Pulmonary artery endothelial cell (primary cell): ENCODE data around the gene DCST2. TPM values are rescaled to one million over a fixed set of nuclear protein-coding genes. Genes with fewer than 3 reads are reported as not detected.

Experiments
- DNase-seq: peaks from one replicate; pipeline ENCODE4 v3.0.0-alpha.2; 2011; ENCODE audit warnings: low read depth, low spot score
- total RNA-seq: library from RNA; depleted of rRNA; stranded (reverse); fragments of >200 nt; gene quantifications from 2 replicates; pipeline ENCODE4 v1.2.3, GENCODE V29; 2014

The DCST2 gene
- total RNA-seq, 1 donor from 2014 or later, result 0.07 TPM

DNA sequence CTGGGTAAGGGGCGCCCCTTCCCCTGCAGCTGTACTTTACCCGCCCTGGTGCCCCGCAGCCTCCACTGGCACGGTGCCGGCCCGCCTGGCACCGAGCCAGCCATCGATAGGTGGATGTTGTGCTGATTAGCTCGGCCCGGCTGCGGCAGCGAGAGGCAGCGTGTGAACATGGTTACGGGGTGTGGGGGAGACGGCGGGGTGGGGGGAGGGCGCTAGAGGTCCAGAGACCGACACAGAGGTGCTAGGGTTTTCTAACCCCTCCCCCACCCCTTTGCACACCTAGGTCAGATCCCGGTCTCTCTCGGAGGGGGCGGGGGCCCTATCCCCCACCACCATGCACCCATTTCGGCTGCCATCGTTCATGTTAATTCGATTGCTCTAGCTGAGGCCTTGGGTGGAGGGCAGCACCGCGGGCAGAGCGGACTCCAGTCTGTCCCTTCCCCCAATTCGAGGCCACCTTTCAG, 36.6 kb upstream of the DCST2 start:
- DNase-seq, result no peak

DNA sequence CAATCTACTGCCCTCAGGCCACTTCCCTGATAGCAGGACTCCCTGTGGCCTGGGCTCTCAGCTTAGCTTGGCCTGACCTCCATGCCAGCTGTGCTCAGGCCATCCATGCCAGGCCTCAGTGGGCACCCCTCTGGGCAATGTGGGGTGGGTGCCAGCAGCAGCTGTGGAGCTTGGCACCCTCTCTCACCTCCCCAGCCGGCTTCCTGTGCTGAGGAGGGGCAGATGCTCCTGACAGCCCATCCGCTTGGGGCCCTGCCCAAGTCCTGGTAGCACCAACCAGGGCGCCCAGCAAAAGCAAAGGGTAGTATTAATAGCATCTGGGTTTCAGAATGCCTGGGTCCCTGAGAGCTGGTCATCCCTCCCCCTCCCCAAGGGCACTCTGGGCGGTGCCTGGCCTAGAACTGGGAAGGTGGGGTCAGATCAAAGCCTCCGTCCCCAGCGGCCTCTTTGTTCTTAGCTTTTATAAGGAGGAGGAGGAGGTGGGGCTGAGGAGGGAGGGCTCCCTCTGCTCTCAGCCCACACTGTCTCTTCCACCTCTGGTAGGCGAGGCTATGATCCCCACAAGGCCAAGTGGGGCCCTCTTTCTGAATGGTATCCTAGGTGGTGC, 36.1 kb upstream of the DCST2 start:
- DNase-seq, result no peak

DNA sequence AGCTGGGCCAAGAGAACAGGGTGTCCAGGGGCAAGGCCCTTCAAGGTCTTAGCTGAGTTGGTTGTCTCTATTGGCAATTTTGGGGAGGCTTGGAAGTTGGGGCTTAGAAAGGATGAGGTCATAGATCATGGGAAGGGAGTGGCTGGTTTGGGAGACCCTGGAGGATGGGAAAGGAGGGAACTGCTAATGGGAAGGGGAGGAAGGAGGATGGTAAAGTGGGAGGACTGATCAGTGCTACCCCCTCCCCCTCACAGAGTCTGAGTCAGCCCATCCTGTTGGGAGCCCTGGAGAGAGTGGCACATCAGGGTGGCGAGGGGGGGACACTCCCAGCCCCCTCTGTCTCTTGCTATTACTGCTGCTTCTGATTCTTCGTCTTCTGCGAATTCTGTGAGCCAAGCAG, 35.0 kb upstream of the DCST2 start:
- no peak for DNase-seq

DNA sequence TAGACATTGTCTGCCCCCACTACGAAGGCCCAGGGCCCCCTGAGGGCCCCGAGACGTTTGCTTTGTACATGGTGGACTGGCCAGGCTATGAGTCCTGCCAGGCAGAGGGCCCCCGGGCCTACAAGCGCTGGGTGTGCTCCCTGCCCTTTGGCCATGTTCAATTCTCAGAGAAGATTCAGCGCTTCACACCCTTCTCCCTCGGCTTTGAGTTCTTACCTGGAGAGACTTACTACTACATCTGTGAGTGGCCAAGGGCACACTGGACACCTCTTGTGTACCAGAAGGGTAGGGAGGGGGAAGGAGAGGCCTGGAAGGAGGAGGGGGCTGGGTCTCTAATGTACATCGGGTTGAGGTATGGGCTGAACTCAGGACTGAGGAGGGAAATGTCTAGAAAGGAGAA, 33.2 kb upstream of the DCST2 start:
- DNase-seq, result no peak

DNA sequence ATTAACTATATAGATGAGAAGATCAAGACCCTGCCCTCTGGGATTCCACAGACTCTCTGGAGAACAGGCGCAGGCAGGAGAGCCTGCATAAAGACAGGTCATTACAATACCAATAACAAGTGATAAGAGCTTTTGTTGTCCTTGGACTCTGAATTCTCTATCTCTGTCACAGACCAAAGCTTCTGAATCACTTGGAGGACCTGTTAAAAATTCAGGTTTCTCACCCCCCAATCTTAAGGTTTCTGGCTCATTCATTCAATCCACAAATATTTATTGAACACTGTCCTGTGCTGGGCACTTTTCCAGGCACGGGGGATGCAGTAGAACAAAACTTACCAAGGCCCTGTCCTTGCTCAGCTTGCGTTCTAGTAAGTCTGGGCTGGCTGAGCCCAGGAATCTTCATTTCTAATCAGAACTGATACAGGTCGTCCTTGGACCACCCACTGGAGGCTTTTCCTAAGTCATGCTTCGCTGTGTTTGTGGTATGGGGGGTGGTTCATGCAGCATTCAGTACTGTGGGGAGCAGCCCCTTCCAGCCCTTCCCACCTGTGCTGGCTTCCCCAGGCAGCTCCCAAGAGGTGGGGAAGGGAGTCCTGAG, 31.4 kb upstream of the DCST2 start:
- DNase-seq, result no peak

DNA sequence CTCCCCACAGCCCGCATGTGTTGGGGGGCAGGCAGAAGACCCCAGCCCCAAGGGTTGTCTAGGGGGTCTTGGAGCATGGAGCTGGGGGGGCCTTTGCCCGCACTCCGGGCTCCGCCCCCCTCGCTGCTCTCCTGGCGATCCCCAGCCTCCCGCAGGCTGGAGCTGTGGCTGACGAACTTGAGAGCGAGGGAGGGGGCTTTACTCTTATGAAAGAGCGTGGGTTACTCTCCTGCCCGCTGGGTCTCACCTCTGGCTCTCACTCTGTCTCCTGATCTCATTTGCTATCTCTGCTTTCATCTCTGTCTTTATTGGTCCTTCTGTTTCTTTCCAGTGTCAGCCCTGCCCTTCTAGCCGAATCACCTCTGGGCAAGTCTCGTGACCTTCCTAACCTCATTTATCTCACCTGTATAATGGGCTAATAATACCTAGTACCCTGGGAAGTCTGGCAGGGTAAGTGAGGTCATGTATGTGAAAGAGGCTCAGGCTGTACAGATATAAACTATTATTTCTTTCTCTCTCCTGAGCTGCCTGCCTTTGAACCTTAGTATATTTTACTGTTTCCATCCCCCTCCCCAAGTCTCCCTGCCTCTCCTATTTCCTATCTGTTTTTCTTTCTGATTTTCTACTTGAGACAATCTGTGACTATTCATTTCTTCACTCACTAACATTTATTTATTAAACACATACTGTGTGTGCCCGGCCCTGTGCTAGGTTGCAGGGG, 30.7 kb upstream of the DCST2 start:
- no peak for DNase-seq

DNA sequence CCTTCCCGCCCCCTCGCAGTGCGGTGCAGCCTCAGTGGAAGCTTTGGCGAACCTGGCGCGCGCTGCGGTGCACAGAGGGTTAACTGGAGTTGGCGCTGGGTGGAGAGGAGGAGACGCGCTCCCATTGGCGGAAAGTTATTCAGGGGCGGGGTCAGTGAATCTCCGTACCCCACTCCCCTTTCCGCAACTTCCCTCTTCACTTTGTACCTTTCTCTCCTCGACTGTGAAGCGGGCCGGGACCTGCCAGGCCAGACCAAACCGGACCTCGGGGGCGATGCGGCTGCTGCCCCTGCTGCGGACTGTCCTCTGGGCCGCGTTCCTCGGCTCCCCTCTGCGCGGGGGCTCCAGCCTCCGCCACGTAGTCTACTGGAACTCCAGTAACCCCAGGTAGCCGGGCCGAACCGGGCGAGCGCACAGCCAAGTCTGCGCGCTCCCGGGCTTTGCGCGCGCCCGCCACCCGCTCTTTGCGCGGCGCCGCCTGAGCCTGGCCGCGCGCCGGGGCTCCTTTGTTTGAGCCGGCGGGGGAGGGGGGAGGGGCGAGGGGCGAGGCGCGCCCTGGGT, 30.0 kb upstream of the DCST2 start, which contains the start of gene EFNA4:
Gene EFNA4 (plus strand): TSS at position 191 of the 561 bp plus-strand sequence. CDS start 84 bp downstream, at position 275.
- peak; percentile 66 for DNase-seq

DNA sequence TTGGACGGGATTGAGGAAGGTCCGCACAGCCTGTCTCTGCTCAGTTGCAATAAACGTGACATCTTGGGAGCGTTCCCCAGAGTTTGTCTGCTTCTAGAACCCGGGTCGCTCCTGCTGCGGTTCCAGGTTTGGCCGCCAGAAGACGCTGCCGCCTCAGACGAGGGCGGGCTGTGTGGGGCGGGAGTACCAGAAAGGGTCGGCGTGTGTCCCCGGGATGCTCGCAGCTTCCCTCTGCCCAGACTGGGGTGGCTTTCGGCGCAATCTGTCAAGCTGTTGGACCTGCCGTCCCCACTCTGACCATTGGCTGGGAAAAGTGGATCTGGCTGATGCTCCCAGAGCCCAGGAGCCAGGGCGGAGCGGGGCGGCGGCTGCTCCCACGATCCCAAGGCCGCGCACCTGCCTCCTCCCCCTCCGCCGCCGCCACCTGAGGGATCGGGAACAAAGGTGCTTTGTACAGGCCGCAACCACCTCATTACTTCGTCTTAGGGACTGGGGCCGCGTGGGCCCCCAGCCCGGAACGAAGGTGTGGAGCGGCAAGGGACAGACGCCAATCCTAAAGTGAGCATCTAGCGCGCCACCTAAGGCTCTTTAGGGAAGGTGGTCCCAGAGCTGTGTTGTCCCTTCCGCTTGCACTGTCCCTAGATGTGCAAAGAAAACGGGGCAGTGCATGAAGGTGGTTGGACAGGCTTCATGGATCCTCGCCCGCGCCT, 29.3 kb upstream of the DCST2 start:
- no peak for DNase-seq

DNA sequence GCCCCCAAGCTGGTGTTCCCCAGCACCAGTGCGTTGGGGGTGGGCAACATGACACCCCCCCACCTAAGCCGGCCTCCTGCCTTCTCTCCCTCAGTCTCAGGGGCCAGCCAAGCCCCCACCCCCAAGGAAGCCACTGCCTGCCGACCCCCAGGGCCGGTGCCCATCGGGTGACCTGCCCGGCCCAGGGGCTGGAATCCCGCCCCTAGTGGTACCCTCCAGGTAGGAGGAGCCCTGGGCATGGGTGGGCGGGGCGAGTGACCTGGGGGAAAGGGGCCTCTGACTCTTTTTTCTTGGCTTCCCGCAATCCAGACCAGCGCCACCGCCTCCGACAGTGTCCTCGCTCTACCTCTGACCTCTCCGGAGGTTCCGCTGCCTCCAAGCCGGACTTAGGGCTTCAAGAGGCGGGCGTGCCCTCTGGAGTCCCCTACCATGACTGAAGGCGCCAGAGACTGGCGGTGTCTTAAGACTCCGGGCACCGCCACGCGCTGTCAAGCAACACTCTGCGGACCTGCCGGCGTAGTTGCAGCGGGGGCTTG, 28.6 kb upstream of the DCST2 start:
- no peak for DNase-seq

DNA sequence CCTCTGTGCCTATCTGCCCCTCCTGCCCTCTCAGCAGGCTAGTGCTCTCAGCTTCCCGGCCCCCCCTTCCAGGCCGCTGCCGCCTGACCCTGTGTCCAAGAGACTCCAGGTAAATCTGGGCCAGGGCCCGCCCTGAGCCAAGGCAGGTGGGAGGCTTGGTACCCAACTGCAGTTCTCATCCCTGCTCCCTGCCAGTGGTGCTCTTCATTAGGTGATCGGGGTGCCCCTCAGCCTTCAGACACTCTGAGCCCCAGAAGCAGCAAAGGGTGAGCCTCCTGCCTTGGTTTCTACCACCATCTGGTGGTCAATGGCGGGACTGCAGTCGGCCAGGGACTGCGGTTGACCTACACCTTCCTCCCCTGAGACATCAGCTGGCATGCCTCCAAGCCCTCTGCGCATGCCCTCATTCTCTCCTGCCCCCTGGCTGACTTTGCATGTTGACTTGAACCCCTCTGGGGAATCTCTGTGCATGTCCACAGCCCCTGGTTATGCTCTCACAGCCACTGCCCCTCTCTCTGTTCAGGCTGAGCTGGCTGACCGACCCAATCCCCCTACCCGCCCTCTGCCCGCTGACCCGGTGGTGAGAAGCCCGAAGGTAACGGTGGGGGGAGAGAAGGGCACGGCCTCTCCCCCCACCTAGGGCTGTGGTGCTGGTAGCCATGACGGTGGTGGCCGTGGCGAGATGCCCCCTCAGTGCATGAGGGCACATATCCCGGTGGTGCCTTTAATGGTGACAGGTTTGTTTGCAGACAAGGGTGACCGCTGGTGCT, 28.0 kb upstream of the DCST2 start:
- no peak for DNase-seq

DNA sequence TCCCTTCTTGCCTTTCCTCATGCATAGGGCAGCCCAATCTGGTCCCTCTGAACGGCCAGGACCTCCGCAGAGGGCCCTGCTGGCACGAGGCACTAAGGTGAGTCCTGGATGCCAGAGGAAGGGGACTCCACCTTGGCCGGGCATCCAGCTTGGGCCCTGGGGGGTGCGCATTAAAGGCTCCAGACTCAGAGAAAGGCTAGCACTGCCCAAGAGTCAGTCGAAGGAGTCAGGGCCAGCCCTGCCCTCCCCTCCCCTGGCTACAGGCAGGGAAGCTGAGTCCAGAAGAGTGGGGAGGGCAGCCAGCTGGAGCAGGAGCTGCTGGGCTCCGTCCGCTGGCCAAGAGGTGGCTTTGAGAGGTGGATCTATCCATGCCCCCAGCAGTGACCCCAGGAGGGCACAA, 27.2 kb upstream of the DCST2 start:
- DNase-seq, result no peak

DNA sequence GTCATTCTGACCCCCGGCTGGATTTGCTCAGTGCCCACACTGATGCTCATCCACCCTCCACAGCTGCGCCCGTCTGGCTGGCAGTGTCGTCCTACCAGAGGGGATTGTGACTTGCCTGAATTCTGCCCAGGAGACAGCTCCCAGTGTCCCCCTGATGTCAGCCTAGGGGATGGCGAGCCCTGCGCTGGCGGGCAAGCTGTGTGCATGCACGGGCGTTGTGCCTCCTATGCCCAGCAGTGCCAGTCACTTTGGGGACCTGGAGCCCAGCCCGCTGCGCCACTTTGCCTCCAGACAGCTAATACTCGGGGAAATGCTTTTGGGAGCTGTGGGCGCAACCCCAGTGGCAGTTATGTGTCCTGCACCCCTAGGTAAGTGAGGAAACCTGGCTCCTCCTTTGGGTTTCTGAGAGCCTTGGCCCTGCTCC, 24.2 kb upstream of the DCST2 start:
- DNase-seq, result no peak

DNA sequence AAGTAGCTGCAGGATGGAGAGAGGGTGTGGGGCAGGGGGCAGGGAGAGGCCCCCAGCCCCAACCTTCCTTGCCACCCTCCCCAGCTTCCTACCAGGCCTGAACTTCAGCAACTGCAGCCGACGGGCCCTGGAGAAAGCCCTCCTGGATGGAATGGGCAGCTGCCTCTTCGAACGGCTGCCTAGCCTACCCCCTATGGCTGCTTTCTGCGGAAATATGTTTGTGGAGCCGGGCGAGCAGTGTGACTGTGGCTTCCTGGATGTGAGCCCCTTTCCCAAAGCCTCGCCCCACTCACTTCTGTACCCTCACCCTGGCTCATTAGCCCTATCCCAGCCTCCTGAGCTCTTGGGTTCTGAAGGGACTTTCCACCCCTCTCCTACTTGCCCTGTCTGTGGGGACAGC, 23.5 kb upstream of the DCST2 start:
- DNase-seq, result no peak

DNA sequence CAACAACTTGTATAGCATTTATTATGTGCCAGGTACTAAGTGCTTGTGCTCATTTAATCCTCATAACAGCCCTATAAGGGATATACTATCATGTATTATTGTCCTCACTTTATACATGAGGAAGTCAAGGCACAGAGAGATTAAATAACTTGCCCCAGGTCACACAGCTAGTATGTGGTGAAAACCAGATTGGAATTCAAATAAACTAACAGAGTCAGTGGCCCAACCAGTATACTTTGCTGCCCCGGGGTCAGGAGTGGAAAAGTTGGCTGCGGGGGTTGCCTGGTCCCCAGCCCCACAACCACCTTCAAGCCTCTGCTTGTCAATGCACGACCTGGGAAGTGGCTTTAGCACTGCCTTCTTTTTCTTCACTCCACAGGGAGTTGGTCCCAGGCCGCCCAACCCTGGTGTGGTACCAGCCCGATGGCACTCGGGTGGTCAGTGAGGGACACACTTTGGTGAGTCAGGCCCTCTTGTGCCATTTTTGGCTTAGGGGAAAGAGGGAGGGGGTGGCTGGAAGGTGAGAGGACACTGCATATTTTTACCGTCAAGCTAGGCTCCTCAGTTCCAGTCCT, 20.0 kb upstream of the DCST2 start:
- no peak for DNase-seq

DNA sequence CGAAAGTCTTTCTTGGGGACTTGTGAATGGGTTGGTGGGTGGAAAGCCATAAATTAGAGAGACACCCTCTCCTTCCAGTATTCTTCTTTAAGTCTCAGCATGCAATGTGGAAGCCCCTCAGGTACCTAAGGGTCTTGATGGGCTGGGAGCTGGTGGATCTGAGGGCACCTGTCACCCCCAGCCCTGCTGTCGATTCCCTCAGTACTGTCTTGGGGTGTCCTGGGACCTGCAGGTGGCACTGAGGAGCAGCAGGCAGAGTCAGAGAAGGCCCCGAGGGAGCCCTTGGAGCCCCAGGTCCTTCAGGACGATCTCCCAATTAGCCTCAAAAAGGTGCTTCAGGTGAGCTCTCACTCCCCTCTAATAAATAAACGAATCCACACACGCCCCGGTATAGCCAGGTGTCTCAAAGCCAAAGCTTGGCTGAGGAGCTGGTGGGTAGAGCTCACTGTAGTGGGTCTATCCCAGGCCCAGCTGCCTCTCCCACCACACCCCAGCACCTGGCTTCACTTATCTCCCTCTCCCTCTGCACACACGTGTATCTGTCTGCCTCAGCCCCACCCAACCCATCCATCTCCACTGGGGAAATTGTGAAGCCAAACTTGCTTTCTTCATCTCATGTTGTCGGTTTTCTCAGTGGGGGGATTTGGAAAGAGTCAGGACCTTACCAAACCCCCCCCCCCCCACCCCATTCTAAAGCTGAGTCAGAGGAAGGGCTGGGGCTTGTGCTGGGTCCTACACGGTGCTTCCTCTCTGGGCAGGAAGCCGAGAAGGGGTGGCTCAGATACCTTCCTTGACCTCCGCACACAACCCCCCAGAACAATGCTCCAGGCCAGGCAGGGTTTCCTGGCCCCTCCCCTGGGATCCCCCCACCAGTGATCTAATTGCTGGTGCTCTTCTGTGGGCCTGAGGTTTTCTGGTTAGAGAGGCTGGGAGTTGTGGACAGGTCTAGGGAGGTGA, 19.1 kb upstream of the DCST2 start:
- DNase-seq, result no peak

DNA sequence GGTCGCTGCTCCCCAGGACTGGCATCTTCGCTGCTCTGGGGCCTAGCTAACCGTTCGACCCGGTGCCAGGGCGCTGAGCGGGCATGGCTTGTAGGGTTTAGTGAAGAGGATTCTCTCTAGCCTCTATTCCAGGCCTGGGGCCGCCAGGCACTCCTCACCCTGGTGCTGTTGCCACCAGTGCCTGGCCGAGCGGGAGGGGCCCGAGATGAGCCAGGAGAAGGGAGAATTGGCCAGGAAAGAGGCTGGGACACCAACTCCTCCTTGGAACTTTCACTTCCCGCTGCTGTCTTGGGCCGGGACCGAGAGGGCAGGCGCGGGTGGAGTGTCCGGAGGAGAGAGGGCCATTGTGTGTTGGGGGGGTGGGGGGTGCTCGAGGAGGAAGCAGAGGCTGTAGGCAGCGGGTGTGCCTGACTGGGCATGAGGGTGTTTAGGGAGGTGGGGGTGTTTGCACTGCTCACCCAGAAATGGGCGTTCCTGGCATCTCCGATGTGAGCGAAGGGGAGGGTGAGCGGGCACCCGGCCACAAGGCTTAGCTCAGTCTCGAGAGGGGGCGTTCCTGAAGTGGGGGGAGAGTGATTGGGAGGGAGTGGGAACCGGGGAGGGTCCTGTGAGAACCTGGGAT, 18.3 kb upstream of the DCST2 start:
- DNase-seq, result no peak

DNA sequence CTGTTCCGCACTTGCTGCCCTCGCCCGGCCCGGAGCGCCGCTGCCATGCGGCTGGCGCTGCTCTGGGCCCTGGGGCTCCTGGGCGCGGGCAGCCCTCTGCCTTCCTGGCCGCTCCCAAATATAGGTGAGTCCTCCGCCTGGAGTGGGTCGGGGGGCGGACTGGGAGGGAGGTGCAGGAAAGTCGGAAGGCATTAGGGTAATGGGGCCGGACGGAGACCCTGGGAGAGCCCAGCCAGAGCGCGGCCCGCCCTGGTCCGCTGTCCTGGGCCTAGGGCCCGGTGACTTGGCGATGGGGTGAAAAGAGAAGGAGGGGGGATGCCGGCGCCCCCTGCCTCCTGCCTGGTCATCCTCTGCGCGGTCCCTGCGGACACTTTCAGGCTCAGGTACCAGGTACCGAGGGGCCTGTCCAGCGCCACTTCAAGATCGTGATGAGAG, 17.8 kb upstream of the DCST2 start:
- no peak for DNase-seq

DNA sequence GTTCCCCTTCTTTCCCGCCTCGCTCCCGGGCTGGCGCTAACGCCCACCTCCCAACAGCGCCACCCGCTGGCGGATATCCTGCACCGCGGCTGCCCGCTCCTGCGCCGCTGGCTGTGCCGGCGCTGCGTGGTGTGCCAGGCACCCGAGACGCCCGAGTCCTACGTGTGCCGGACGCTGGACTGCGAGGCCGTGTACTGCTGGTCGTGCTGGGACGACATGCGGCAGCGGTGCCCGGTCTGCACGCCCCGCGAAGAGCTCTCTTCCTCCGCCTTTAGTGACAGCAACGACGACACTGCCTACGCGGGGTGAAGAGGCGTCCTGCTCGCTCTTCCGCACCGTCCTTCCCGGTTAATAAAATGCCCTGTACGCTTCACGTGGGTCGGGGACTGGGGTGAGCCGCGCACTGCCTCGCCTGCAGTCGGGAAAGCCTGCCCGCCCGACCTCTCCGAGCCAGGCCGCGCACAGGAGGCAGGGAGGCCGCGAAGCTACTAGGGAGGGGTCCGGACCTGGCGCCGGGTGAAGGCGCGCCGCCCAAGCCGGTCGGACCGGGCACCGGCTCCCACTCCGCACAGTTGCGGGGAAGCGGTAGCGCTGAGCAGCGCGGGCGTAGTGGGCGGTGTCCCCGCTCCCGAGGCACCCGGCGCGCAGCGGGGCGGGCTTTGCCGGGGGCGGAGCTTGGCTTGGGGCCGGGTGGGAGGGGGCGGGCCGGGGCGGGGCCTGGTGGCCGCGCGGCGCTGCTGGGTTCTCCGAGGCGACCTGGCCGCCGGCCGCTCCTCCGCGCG, 17.2 kb upstream of the DCST2 start, which contains the start of gene ADAM15:
Gene ADAM15 (plus strand): TSS at position 757 of the 782 bp plus-strand sequence. CDS start 71 bp downstream, outside the sequence.
- no peak for DNase-seq
